ENCODE data around the gene PPT2. TPM values are rescaled to one million over a fixed set of nuclear protein-coding genes. Genes with fewer than 3 reads are reported as not detected.
"Not testable (repeated sequence)": the region's sequence is repeated elsewhere in the genome, so short reads cannot be mapped to it uniquely, and the experiment has no call there.

The PPT2 gene
- total RNA-seq, 1 donor from 2014 or later: 10.7 TPM

DNA sequence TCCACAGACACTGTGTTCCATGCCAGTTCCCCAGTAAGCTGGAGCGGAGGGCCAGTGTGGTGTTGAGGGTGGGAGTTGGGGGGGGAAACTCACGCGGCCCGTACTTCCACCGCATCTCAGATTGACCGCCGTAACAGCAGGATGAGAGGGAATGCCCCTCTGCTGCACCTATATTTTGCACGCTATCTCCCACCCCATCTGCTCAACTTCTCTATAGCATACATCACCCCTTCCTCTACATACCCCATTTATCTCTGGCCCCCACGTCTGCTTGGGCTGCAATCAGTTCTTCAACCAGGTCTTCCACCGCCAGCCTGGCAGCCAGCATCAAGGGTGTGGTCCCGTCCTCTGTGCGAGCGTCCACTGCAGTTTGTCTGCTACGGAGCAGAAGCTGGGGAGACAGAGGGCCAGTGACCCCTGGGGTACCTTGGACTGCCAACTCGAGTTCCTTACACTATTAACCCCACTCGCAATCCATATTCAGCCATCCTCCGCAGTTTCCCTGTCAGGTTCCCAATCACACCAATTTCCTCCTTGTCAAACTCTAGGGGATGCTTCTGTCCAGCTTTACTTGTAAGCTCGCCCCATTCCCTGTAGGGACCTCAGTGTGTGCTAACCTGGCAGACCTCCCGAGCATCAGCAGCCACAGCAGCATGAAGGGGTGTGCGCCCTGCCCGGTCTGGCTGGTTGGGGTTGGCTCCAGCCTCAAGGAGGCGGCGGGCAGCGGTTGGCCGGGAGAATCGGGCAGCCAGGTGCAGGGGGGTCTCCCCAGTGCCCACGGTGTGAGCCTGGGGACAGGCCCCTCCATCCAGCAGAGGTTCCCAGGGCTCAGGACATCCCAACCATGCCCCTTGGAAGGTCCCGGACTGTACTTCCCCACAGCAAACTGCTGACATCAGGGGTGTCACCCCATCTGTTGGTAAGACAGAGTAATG, 43.0 kb downstream of the PPT2 start:
- intact Hi-C loops (cut with micrococcal nuclease): loop anchor here (5.0 to 10.0 kb wide), 4 partner anchors 240 to 1852 kb away; partner anchors contain the start of genes NELFE, PSMB9, RPP21 and SKIC2

DNA sequence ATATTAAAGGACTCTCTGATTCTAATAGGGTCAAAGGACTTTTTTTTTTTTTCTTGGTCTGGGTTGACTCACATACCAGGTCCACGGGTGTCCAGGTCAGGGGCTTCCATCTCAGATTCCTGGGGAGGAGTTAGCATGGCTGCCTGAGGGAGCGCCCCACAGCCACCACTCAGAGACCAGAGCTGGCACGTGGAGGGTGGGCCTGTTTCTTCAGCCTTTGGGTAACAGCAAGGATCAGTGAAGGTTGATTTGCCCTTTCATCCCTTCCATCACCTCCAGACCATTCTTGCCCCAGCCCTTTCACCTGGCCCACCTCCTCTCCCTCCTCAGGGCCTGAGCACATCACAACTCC, 44.4 kb downstream of the PPT2 start:
- intact Hi-C loops (cut with micrococcal nuclease): loop anchor here (5.0 to 10.0 kb wide), 4 partner anchors 241 to 1854 kb away; partner anchors contain the start of genes NELFE, PSMB9, RPP21 and SKIC2

DNA sequence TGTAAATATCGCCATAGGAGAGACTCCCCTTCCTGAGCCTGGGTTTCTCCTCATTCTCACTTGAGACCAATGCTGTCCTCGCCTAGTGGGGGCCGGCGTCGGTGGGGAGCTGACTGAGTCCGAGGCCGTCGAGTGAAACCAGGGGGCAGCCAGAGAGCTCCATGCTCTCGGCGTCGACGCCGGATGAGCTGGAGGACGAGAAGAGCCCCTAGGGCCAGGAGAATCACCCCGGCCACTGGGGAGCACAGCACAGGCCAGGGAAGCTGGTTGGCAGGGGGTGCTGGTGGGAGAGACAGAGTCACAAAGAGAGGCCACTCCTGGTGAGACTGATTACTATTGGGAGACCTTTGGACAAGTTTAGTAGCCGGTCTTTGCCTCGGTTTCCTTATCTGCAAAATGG, 44.9 kb downstream of the PPT2 start:
- intact Hi-C loops (cut with micrococcal nuclease): loop anchor here (5.0 to 10.0 kb wide), 4 partner anchors 242 to 1854 kb away; partner anchors contain the start of genes NELFE, PSMB9, RPP21 and SKIC2

DNA sequence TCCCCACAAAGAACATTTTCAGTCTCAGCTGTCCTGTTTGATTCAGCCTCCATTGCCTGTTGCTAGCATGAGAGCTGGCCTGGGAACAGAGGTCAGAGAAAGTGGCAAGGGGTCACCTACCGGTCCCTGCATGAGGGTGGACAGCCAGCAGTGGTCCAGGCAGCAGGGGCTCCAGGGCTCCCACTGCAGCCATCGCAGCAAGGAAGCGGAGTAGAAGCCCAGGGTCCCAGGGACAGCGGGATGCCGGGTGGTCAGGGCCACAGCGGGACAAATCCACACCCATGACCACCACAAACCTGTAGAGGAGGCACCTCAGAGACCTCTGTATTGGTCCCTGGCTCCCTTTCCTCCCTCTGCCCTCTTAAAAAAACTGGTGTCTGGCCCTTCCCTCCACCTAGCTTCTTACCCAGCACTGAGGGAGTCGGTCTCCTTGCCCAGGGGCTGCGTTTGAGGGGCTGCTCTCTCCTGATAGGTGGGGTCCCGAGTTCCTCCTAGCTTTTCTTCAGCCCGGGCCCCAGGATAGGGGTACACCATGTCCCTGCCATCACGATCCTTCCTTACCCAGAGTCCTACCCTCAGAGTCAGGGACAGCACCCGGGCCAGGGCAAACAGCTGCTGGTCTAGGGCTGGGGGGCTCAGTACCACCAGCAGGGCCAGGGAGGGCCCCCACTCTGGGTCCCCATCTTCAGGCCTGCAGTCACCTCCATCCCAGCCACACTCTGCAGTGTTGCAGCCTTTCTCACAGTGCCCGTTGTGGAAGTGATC, 47.0 kb downstream of the PPT2 start:
- intact Hi-C loops (cut with micrococcal nuclease): no loop called here

DNA sequence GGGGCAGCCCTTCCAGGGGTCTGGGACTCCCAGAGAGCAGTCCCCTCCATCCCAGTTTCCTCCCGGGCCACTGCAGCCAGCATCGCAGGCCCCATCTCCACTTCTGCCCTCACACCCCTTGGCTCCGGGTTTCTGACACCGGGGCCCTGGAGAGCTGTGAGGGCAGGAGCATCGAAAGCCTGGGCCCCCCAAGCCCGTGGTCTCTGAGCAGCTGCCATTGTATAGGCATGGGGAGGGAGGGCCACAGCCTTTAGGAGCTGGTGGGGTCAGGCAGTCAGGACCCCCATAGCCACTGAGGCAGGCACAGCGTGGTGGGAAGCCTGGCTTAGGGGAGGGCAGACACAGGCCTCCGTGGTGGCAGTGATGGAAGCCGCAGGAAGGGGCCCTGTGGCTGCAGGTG, 48.2 kb downstream of the PPT2 start:
- intact Hi-C loops (cut with micrococcal nuclease): no loop called here

DNA sequence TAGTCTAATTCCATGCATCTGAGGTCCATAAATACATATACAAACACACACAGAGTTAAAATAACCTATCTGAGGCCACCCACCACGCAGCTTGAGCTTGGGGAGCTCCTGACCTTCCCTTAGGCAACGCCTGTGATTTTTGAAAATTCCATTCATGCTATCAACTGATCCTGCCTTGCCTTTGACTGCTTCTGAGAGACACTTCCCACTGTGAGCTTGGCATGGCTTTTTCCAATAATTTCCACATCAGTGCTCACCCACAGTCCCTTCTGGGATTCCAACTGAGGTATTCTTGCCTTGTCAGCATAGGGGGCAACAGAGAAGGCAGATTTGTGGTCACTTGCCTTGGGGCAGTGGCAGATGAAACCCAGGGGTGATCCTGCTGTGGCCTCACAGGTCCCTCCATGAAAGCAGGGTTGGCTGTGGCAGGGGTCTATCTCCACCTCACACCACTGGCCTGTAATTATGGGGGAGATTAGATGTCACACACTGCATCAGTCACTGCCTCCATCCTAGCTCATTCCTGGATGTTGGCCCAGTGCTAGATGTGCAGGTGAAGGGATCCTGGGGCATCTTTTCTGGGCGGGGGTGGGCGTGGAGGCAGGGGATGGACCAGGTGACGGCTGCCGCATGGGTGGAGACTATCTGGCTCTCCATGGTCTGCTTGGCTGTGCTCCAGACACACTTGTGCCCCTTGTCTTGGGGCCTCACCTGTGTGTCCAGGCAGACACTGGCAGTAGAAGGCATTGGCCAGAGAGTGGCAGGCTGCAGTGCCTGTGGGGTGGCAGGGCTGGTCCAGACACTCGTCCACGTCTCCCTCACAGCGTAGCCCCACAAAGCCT, 49.7 kb downstream of the PPT2 start:
- intact Hi-C loops (cut with micrococcal nuclease): no loop called here

DNA sequence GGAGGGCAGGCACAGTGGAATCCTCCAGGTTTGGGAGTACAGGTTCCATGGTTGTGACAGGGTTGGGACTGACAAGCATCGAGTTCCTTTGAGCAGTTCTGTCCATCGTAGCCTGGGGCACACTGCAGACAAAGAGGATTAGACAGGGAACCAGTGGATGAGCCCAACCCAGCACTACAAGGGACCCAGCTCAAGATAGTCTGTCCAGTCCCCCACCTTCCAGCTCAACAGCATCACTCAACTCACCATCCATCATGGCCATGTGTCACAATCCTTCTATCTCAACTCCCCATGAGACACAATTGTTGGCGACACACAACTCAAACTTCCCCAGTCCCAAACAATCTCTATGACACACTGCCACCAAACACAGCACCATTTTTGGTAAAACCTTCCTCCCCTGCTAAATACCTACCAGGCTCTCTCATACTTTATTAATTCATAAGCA, 50.4 kb downstream of the PPT2 start:
- intact Hi-C loops (cut with micrococcal nuclease): no loop called here

DNA sequence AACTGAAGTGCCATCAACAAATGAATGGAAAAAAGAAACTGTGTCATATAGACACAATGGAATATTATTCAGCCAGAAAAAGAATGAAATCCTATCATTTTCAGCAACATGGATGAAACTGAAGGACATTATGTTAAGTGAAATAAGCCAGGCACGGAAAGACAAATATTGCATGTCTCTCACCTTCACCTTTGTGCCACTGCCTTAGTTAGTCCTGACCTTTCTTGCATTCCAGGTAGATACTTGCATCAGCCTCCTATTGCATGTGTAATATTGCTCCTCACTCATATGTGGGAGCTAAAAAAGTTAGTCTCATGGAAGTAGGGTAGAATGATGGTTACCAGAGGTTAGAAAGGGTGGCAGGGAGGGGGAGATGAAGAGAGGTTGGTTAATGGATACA, 55.1 kb downstream of the PPT2 start:
- intact Hi-C loops (cut with micrococcal nuclease): no loop called here

DNA sequence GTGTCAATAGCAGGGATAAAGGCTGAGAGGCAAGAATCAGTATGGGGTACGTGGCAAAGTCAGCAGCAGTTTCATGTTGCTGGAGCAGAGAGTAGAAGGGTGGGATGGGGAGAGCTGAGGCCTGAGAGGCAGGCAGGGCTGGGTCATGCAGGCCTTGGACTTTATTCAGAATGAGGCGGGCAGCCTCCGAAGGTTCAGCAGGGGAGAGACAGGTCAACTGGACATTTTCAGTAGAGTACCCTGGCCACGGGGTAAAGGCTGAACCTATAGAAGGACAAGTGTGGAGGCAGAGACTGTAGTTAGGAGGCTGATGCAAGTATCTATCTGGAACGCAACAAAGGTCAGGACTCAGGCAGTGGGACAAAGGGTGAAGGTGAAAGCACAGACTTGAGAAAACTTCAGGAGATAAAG, 56.3 kb downstream of the PPT2 start:
- intact Hi-C loops (cut with micrococcal nuclease): no loop called here

DNA sequence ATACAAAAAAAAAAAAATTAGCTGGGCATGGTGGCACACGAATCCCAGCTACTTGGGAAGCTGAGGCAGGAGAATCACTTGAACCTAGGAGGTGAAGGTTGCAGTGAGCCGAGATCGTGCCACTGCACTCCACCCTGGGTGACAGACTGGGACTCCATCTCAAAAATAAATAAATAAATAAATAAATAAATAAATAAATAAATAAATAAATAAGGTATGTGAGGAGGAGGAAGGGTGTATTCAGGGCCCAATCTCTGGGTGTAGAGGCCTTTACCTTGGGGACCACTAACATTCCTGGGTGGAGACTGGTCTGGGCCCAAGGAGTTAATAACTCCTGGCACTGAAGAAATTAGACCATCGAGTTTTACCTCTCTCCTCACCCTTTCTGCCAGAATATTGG, 57.5 kb downstream of the PPT2 start:
- intact Hi-C loops (cut with micrococcal nuclease): not testable (repeated sequence)

DNA sequence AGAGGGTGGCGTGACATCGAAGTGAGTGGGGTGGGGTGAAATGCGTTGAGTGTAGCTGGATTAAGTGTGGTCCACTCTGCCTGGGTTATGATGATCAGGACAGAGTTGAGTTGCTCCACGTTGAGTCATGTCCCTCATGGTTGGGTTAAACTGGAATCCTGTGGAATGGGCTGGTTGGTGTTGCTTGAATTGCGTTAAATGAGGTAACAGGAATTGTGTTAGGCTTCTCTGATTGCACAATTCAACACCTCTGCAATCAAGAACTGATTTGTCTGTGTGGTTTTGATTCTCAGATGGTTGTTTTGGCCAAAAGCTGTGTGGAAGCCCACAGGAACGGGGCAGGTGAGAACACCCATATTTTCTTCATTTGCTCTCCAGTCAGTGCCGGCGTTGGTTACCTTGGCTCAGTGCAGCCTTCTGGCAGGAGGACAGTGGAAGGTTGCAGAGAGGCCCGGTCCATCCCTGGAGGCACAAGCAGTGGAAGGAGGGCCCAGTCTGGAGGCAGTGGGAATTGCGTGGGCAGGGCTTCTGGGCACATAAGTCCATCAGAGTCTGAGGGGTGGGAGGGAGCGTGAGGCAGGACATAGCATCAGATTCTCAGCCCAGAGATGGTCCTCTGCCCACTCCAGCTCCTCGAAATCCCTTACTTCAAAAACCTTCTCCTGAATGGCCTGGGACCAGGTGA, 58.3 kb downstream of the PPT2 start:
- intact Hi-C loops (cut with micrococcal nuclease): no loop called here

Other genes starting within 250 kb of the PPT2 start
- gene C2, start 226.4 kb upstream of the PPT2 start, total RNA-seq: 0.64 and 1.5 TPM in 2 replicates
- not detected in 2 replicates for gene CFB, start 208.0 kb upstream of the PPT2 start, total RNA-seq
- 75.4 and 75.8 TPM in 2 replicates for gene NELFE, start 195.2 kb upstream of the PPT2 start, total RNA-seq
- 77.1 and 86.5 TPM in 2 replicates for gene SKIC2, start 195.0 kb upstream of the PPT2 start, total RNA-seq
- 17.3 and 18.8 TPM in 2 replicates for gene DXO, start 182.0 kb upstream of the PPT2 start, total RNA-seq
- gene C4A, start 172.1 kb upstream of the PPT2 start, total RNA-seq: 3.2 and 5.2 TPM in 2 replicates
- 3.5 and 4.6 TPM in 2 replicates for gene C4B, start 139.3 kb upstream of the PPT2 start, total RNA-seq
- gene CYP21A2, start 115.7 kb upstream of the PPT2 start, total RNA-seq: 0.59 TPM in 2 replicates
- 5.7 and 7.6 TPM in 2 replicates for gene TNXB, start 44.8 kb upstream of the PPT2 start, total RNA-seq
- 121 and 125 TPM in 2 replicates for gene ATF6B, start 25.9 kb upstream of the PPT2 start, total RNA-seq
- gene FKBPL, start 23.9 kb upstream of the PPT2 start, total RNA-seq: 4.6 and 5.4 TPM in 2 replicates
- not detected in 2 replicates for gene PRRT1, start 2.2 kb upstream of the PPT2 start, total RNA-seq
- gene EGFL8, start 10.5 kb downstream of the PPT2 start, total RNA-seq: 7.0 and 8.7 TPM in 2 replicates
- 40.8 and 41.6 TPM in 2 replicates for gene AGPAT1, start 21.9 kb downstream of the PPT2 start, total RNA-seq
- 41.1 and 42.9 TPM in 2 replicates for gene RNF5, start 24.3 kb downstream of the PPT2 start, total RNA-seq
- gene AGER, start 30.1 kb downstream of the PPT2 start, total RNA-seq: 30.6 and 31.6 TPM in 2 replicates
- 82.6 and 84.4 TPM in 2 replicates for gene PBX2, start 36.1 kb downstream of the PPT2 start, total RNA-seq
- gene GPSM3, start 38.5 kb downstream of the PPT2 start, total RNA-seq: 245 and 258 TPM in 2 replicates
- 0.16 and 0.18 TPM in 2 replicates for gene NOTCH4, start 69.9 kb downstream of the PPT2 start, total RNA-seq
- gene TSBP1, start 217.8 kb downstream of the PPT2 start, total RNA-seq: not detected in 2 replicates

Data from T-helper 2 cell treated with Interferon-gamma antibody and Interleukin-4, amounts not matched to agents 100 ng/mL and 5 ng/mL, for 36 hours (primary cell).